DMS 273 treated with DMSO at 0.1 percent for 48 hours (cell line): ENCODE data around the gene PARP4.
"Not testable (repeated sequence)": the region's sequence is repeated elsewhere in the genome, so short reads cannot be mapped to it uniquely, and the experiment has no call there.

Experiments
- DNase-seq: peaks from one replicate; lab custom pipeline; 2025; lab: John Stamatoyannopoulos, UW

Gene PARP4

GRCh38 chr13:24512197-24512907, at the start of gene PARP4:
TSS of gene PARP4 (minus strand) at chr13:24512778. CDS start at chr13:24503776, 9,002 bp downstream.
- DNase-seq = no peak

- DNase-seq = not testable (repeated sequence)
These were observed 48.1 kb upstream of the PARP4 start for GRCh38 chr13:24560579-24561187.

- DNase-seq = not testable (repeated sequence)
These were observed 47.0 kb upstream of the PARP4 start for GRCh38 chr13:24559431-24560218.

GRCh38 chr13:24557081-24557480, 44.5 kb upstream of the PARP4 start:
- no peak for DNase-seq

GRCh38 chr13:24553892-24554291, 41.3 kb upstream of the PARP4 start:
- not testable (repeated sequence) for DNase-seq

- DNase-seq = not testable (repeated sequence)
These were observed 29.1 kb upstream of the PARP4 start for GRCh38 chr13:24541476-24542352.

GRCh38 chr13:24541127-24541475, 28.5 kb upstream of the PARP4 start:
- DNase-seq = no peak

- no peak for DNase-seq
These were observed 27.9 kb upstream of the PARP4 start for GRCh38 chr13:24540236-24541126.

- DNase-seq = no peak
These were observed 27.1 kb upstream of the PARP4 start for GRCh38 chr13:24539500-24540165.

- no peak for DNase-seq
These were observed 16.9 kb upstream of the PARP4 start for GRCh38 chr13:24529478-24529877.

- no peak for DNase-seq
These were observed 16.3 kb upstream of the PARP4 start for GRCh38 chr13:24528816-24529398.

GRCh38 chr13:24527266-24527775, 14.7 kb upstream of the PARP4 start:
- no peak for DNase-seq

GRCh38 chr13:24520733-24521132, 8.2 kb upstream of the PARP4 start:
- no peak for DNase-seq

- DNase-seq = no peak
These were observed 4.3 kb upstream of the PARP4 start for GRCh38 chr13:24516919-24517318.

GRCh38 chr13:24512908-24513213, 283 bp upstream of the PARP4 start:
- no peak for DNase-seq

GRCh38 chr13:24511816-24512196, 772 bp downstream of the PARP4 start:
- no peak for DNase-seq

GRCh38 chr13:24511019-24511815, 1.4 kb downstream of the PARP4 start:
- no peak for DNase-seq

GRCh38 chr13:24506698-24507335, 5.8 kb downstream of the PARP4 start:
- DNase-seq = no peak

- DNase-seq = not testable (repeated sequence)
These were observed 6.3 kb downstream of the PARP4 start for GRCh38 chr13:24506283-24506682.
